Activated CD4-positive, alpha-beta T cell treated with anti-CD3 and anti-CD28 coated beads, Interleukin-2, amount 50 U/mL, for 24 hours (primary cell): ENCODE results near the gene ITGB1.

ENCODE experiments used
- DNase-seq, 2 donors: peaks; one replicate each; pipeline ENCODE4 v3.0.0-alpha.2; 2020; ENCODE audit warnings: low read depth in 1 of 2, low spot score in 1 of 2

Gene ITGB1

DNA sequence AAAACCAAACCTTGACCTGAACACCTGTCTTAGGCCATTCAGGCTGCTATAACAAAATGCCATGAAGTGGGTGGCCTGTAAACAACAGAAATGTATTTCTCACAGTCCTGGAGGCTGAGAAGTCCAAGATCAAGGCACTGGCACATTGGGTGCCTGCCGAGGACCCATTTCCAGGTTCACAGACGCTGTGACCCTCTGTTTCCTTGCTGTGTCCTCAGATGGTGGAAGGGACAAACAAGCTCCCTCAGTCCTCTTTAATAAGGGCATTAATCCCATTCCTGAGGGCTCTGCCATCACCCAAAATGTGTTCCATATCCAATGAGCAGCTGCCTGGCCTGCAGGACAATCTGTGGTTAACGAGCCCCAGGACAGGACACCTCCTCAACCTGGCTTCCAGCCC, 67.6 kb downstream of the ITGB1 start:
- DNase-seq = no peak

DNA sequence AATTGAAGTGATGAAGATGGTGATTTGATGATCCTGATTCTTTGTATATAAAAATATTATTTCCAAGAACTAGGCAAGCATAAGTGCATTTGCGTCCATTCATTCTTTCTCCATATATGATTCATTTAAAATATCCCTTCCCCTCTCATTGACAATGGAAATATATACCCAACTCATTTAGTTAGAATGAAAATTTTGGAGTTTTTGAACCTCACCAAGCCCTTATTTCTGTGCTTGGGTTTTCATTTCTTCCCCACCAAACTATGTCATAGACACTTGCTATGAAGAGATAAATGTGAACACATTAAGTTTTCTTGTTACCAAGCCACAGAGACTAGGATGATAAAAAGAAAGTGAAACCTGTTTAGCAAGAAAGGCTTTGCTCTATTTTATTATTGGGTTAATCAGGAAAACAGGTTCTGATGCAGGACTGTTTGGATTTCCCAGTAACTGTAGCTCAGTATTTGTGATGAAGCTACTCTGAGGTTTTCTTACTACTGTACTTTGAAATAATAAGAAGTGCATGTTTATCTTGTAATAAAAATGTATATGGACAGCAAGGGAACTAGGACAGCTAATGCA, 68.3 kb downstream of the ITGB1 start:
- no peak for DNase-seq

DNA sequence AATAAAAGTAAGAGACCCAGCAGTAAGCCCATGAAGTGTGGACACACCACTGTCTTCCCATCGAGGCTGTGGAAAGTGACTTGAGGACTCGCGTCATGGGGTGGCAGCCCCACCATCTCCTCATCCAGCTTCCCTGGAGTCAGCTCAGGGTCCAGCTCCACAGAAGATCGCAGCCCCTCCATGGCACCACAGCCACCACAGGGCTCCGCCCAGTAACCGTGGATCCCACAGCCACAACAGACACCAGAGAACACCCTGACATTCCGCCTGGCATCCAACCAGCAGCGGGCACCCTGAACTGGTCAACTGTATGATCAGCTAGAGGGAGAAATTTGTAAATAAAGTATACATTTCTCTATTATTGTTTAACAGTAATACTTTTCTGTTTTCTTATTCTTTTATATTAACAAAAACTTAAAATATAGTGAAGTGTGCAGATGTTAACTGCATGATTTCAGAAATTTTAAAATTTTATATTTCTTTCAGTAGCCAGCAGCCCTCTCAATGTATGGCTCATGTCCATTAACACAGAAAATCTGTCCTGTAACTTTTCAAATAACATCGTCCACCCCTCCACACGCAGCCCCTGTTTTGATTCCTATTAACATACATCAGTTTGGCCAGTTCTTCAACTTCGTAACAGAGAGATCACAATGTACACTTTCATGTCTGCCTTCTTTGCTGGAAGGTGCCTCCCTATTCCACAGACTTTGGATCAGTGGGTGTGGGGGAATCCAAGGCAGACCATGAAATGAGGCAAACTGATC, 69.7 kb downstream of the ITGB1 start:
- DNase-seq = no peak

DNA sequence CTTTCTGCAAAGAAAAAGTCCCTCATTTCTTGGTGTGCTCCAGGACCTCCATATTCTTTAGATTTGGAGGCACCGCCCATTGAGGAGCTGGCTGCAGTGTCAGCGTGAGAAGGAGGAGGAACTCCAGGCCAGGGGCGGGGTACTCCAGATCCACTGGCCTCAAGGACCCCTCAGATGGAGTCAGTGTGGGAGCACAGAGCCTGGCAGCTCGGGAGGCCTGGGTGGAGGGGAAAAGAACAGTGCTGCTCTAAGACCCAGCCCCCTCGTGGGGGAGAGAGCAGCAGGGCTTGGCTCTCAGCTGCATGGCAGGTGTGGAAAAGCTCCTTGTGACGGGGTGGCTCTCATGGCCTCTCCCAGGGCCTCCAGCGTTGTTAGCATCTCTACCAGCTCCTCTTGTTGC, 70.5 kb downstream of the ITGB1 start:
- DNase-seq = no peak

DNA sequence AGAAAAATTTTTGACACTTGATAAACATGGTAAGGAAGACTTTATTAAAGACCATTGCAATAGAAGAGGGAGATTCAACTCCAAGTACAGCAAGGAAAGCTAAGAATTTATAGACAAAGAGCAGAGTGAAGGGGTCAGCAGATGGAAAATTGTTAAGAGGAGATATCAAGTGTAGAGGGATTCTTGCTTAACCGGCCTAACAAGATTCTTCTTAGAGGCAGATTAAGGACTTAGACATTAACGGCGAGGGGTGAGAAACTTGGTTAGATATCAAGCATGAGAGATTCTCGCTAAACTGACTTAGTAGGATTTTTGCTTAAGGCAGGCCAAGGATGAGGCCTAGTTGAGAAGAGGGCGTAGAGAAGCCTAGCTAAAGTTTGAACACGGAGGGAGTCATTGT, 76.0 kb downstream of the ITGB1 start:
- DNase-seq = no peak

DNA sequence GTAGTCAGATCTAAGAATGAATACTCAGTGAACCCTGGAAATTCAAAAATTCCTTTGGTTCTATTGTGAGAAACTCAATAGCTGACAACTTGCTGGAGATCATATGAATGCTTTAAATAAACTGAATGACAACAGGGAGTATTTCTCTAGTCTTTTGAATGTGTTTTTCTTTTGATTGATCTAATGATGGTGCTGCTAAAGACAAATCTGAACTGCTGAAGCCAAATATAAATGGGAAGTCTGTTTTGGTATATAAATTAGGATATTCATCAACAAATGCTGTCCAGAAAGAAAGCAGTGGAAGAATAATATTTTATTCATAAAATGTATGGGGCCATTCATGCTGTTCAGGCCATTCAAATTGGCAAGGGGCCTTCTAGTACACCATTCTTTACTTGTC, 79.4 kb downstream of the ITGB1 start:
- DNase-seq = no peak

DNA sequence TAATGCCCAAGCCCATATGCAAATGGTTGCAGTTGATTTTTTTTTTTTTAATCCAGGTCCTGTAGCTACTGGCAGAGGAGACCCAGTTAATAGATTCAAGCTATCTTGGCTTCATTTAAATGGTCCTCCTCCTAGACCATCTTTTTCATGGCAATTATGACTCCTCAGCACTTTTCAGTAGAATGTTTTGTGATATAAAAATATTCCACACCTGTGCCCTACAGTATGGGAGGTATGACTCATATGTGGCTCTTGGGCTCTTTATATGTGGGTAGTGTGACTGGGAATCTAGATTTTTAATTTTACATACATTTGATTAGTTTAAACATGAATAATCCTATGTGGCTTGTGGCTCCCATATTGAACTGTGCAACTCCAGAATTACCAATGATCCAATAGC, 80.1 kb downstream of the ITGB1 start:
- no peak for DNase-seq

DNA sequence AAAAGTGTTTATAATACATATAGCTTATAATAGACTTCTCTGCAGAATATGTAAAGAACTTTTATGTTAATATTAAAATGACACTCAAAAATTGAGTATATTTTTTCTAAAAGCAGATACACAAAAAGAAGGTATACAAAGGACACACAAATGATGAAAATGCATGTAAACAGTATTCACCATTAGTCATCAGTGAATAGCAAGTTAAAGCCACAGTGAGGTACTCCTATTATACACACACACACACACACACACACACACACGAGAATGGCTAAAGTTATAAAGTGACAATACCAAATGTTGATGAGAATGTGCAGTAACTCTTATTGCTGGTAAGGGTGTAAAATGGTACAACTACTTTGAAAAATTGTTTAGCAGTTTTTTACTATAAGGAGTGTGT, 92.9 kb downstream of the ITGB1 start:
- DNase-seq = no peak

DNA sequence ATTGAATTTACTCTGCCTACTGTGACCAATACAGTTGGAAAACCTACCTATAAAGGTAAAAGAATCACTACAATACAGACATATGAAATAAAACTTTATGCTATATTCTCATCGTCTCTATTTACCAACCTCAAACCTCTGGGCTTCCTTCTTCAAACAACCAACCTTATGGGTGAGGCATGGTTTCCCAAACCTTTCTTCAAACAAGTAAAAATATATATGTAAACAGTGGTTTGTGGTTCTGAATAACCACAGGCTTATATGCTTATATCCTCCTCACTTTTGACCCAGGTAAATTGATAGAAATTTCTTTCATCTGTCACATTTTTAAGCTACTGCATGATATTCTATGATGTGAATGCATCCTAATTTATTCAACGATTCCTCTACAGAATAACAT, 103.6 kb downstream of the ITGB1 start:
- no peak for DNase-seq

DNA sequence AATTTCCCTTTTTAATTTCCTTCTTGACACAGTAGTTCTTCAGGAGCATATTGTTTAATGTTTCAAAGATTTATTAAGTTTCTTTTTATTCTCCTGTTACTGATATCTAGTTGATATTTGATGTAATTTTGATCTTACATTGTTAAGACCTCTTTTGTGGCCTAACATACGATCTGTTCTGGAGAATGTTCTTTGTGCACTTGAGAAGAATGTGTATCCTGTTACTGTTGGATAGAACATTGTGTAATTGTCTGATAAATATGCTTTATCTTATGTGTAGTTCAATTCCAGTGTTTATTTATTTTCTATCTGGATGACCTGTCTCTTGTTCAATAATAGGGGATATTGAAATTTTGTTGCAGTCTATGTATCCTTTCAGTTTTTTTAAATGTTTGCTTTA, 106.7 kb downstream of the ITGB1 start:
- no peak for DNase-seq
